GM12878 (cell line): ENCODE measurements around the gene ARHGAP15. TPM values are rescaled to one million over a fixed set of nuclear protein-coding genes. Genes with fewer than 3 reads are reported as not detected.

Experiments
- ATAC-seq: fragments of 200-7000 bp; cut with Tn5 transposase; 3 replicates; pipeline ENCODE4 v1.9.1; 2020; ENCODE audit warnings: mild to moderate bottlenecking, moderate library complexity
- BruUV-seq: library from RNA; stranded (reverse); fragments of 400-500 nt; replicated peaks from 2 replicates; lab custom pipeline; 2021; lab: Mats Ljungman, UMichigan
- CTCF ChIA-PET: fragments of 300-600 bp; sonication (Branson Sonifier 250); formaldehyde crosslinking; extraction: SDS; loops from one replicate; lab custom pipeline; 2021; ENCODE audit warnings: inconsistent platforms; lab: Yijun Ruan, JAX
- POLR2A ChIA-PET: fragments of 350-600 bp; formaldehyde crosslinking; extraction: SDS; loops from one replicate; lab custom pipeline; 2021; ENCODE audit warnings: inconsistent platforms; lab: Charles Lee
- RAD21 ChIA-PET: fragments of 300-600 bp; sonication (Branson Sonifier 250); formaldehyde crosslinking; loops from one replicate; lab custom pipeline; 2023; ENCODE audit warnings: antibody characterized with exemption; ENCODE audit not compliant: unreplicated experiment; lab: Charles Lee
- SMC1A ChIA-PET: fragments of 300-600 bp; sonication (Branson Sonifier 250); formaldehyde crosslinking; loops from one replicate; lab custom pipeline; 2023; ENCODE audit not compliant: unreplicated experiment, uncharacterized antibody; lab: Charles Lee
- DNase-seq: peaks from one replicate; pipeline ENCODE4 v3.0.0-alpha.2; 2011; ENCODE audit warnings: low read depth, low spot score
- FAIRE-seq: peaks from 3 replicates; lab custom pipeline; 2011; peaks lifted over from hg19 to GRCh38; lab: Jason Lieb, UNC
- H2AFZ ChIP-seq: 2 replicates; pipeline ENCODE4 v1.6.0; 2011; ENCODE audit warnings: low read depth, low read length, control low read depth; ENCODE audit not compliant: control insufficient read depth
- H3K27ac ChIP-seq: 2 replicates; pipeline ENCODE4 v1.5.1; 2011; ENCODE audit warnings: control low read depth; ENCODE audit not compliant: control insufficient read depth, insufficient read depth
- H3K27me3 ChIP-seq, 2 experiments: replicated peaks in 1 of 2; 2 replicates each; pipeline versions ENCODE4 v1.6.0 to v1.6.1; 2011; ENCODE audit warnings: low read length in 1 of 2; ENCODE audit not compliant: control insufficient read depth in 2 of 2, insufficient read depth in 2 of 2
- H3K36me3 ChIP-seq, 2 experiments: 2 replicates each; pipeline ENCODE4 v1.5.1; 2011; ENCODE audit warnings: low read length in 1 of 2; ENCODE audit not compliant: control insufficient read depth in 2 of 2, insufficient read depth in 2 of 2
- H3K4me1 ChIP-seq: 2 replicates; pipeline ENCODE4 v1.6.1; 2011; ENCODE audit warnings: mild to moderate bottlenecking, low read length, moderate library complexity, mixed read lengths; ENCODE audit not compliant: control insufficient read depth, insufficient read depth
- H3K4me2 ChIP-seq: 2 replicates; pipeline ENCODE4 v1.6.0; 2011; ENCODE audit warnings: control low read depth; ENCODE audit not compliant: control insufficient read depth, insufficient read depth
- H3K4me3 ChIP-seq: fragments of 200-600 bp; sonication (generic); 2 replicates; pipeline ENCODE4 v1.5.1; 2016
- H3K79me2 ChIP-seq: 2 replicates; pipeline ENCODE4 v1.6.0; 2011; ENCODE audit warnings: low read length; ENCODE audit not compliant: control insufficient read depth, insufficient read depth
- H3K9ac ChIP-seq: 2 replicates; pipeline ENCODE4 v1.8.0; 2011; ENCODE audit warnings: low read length, control low read depth, mixed read lengths; ENCODE audit not compliant: control insufficient read depth, insufficient read depth
- H3K9me3 ChIP-seq: replicated peaks from 3 replicates; pipeline ENCODE4 v1.5.1; 2011; ENCODE audit warnings: mild to moderate bottlenecking, low read length; ENCODE audit not compliant: control insufficient read depth, insufficient read depth
- H4K20me1 ChIP-seq: 2 replicates; pipeline ENCODE4 v1.6.0; 2011; ENCODE audit not compliant: control insufficient read depth, insufficient read depth
- BACH1 ChIP-seq: fragments of 450-650 bp; IDR thresholded peaks from 2 replicates; pipeline ENCODE4 v1.6.1; 2017; ENCODE audit warnings: mild to moderate bottlenecking, borderline replicate concordance
- CHD2 ChIP-seq: IDR thresholded peaks from 2 replicates; pipeline ENCODE4 v1.6.1; 2011; ENCODE audit warnings: low read depth, low read length, improper control_type of control experiment, borderline replicate concordance
- CHD4 ChIP-seq: fragments of 200-600 bp; sonication (generic); IDR thresholded peaks from 2 replicates; pipeline ENCODE4 v1.6.1; 2016; ENCODE audit warnings: mild to moderate bottlenecking
- EED ChIP-seq: sonication (generic); IDR thresholded peaks from 2 replicates; pipeline ENCODE4 v1.6.1; 2016; ENCODE audit warnings: antibody characterized with exemption, low read depth
- ETV6 ChIP-seq, 2 experiments: fragments of 450-650 bp in 1 of 2; IDR thresholded peaks in 1 of 2; conservative IDR thresholded peaks in 1 of 2; 2 replicates each; pipeline ENCODE4 v1.6.1; 2014; ENCODE audit warnings: antibody characterized with exemption in 1 of 2, borderline replicate concordance in 1 of 2, low read depth in 1 of 2, mild to moderate bottlenecking in 1 of 2, moderate library complexity in 1 of 2
- EZH2 ChIP-seq: IDR thresholded peaks from 2 replicates; pipeline ENCODE4 v1.6.1; 2012; ENCODE audit warnings: low read depth, mild to moderate bottlenecking, control low read depth, inconsistent platforms, low read length, borderline replicate concordance; ENCODE audit not compliant: control insufficient read depth
- KDM1A ChIP-seq: fragments of 200-600 bp; sonication (generic); IDR thresholded peaks from 2 replicates; pipeline ENCODE4 v1.6.1; 2016; ENCODE audit warnings: borderline replicate concordance
- MLLT1 ChIP-seq: fragments of 450-650 bp; IDR thresholded peaks from 2 replicates; pipeline ENCODE4 v1.6.1; 2016; ENCODE audit warnings: mild to moderate bottlenecking
- PML ChIP-seq: IDR thresholded peaks from 2 replicates; pipeline ENCODE4 v1.6.1; 2012; ENCODE audit warnings: low read length, inconsistent platforms
- RAD51 ChIP-seq: fragments of 450-650 bp; IDR thresholded peaks from 2 replicates; pipeline ENCODE4 v1.6.1; 2016; ENCODE audit warnings: moderate library complexity, mild to moderate bottlenecking, inconsistent platforms
- SP1 ChIP-seq: IDR thresholded peaks from one replicate; pipeline ENCODE4 v1.6.1; 2011; ENCODE audit warnings: low read depth, low read length
- SRF ChIP-seq, 2 experiments: IDR thresholded peaks; 2 replicates each; pipeline ENCODE4 v1.6.1; 2011; ENCODE audit warnings: low read depth in 2 of 2, low read length in 2 of 2, mild to moderate bottlenecking in 1 of 2, moderate library complexity in 1 of 2
- YBX1 ChIP-seq: fragments of 450-650 bp; IDR thresholded peaks from 2 replicates; pipeline ENCODE4 v1.6.1; 2016; ENCODE audit warnings: antibody characterized with exemption
- ZBTB33 ChIP-seq: fragments of 450-650 bp; IDR thresholded peaks from 2 replicates; pipeline ENCODE4 v1.6.1; 2017; ENCODE audit warnings: mild to moderate bottlenecking
- ZSCAN29 ChIP-seq: fragments of 450-650 bp; IDR thresholded peaks from 2 replicates; pipeline ENCODE4 v1.6.1; 2017; ENCODE audit warnings: mild to moderate bottlenecking, moderate library complexity
- WGBS: methylation state at CpG from one replicate; pipeline ENCODE4 v1.1.6; 2016; ENCODE audit warnings: low lambda C conversion rate; ENCODE audit not compliant: insufficient replicate concordance, insufficient coverage; ENCODE audit errors: missing lambda C conversion rate; 5-methylcytosine and 5-hydroxymethylcytosine counted together
- in situ Hi-C: fragments of 300-500 bp; cut with MboI; formaldehyde crosslinking; loops from 9 replicates; pipeline ENCODE4 v1.14.3; 2018; ENCODE audit warnings: mixed read lengths
- intact Hi-C: fragments of 100-400 bp; cut with micrococcal nuclease; formaldehyde crosslinking; loops from one replicate; pipeline ENCODE4 v1.14.2; 2022; ENCODE audit not compliant: unreplicated experiment
- polyA plus RNA-seq, 11 experiments: library from polyadenylated mRNA; depleted of rRNA in 4 of 11; unstranded in 6 of 11; stranded (reverse) in 5 of 11; fragments of >200 nt; fragmentation: Nextera tagmentation in 4 of 11; fragmentation: Illumina TruSeq in 1 of 11; extraction: Ambion mirVana in 4 of 11; extraction: Trizol in 1 of 11; gene quantifications; 1 replicate in 1 of 11; 2 replicates in 10 of 11; pipeline versions ENCODE4 v1.2.1 to v1.2.3, GENCODE V29; 2011 to 2016; ENCODE audit warnings: inconsistent platforms in 2 of 11, missing spikeins in 2 of 11, low read depth in 1 of 11
- total RNA-seq, 4 experiments: library from RNA; depleted of rRNA in 3 of 4; stranded (reverse); fragments of >200 nt in 3 of 4; fragmentation: Illumina TruSeq in 1 of 4; extraction: Trizol in 1 of 4; gene quantifications; 2 replicates each; pipeline versions ENCODE4 v1.2.1 to v1.2.3, GENCODE V29; 2013 to 2021
- TF ChIP-seq, protein P1 (sequence below): IDR thresholded peaks from 2 replicates; pipeline ENCODE4 v1.6.1; 2011; ENCODE audit warnings: borderline replicate concordance, low read depth, mild to moderate bottlenecking, moderate library complexity, mixed read lengths, low read length; ENCODE audit not compliant: insufficient read depth; ENCODE audit errors: extremely low read length
- TF ChIP-seq, protein P2 (sequence below): fragments of 450-650 bp; IDR thresholded peaks from 2 replicates; pipeline ENCODE4 v1.6.1; 2017; ENCODE audit warnings: low read depth, mild to moderate bottlenecking, moderate library complexity

The ARHGAP15 gene
- total and polyA plus RNA-seq, 10 of the 15 experiments (the other 5 are each of a cell fraction or from before 2014, with no cell fraction given) = 38.0 to 92.6 (median 66.7) TPM

DNA sequence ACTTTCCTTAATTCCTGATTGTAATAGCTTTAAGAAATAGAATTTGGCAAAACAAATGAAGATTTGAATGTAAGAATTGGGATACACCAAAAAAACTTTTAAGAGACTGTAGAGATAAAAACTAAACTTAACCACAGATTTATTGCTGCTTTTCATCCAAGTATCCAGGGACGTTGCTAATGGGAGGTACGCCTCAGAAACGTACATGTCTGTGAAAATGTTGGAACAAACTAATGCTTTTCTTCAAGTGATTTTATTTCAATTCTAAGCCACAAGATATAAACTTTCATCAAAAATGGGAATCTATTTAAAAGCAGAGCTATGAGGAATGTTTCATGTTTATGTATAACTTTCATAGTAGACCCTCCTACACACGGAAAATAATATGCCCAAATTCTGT, 66.3 kb downstream of the ARHGAP15 start:
- no peak overlapping the region for H3K27ac ChIP-seq
- H3K4me2 ChIP-seq = no peak overlapping the region
- no peak overlapping the region for H3K4me3 ChIP-seq
- H3K79me2 ChIP-seq = no peaks in the 10 kb centered on the region
- H2AFZ ChIP-seq = no peak overlapping the region
- DNase-seq (no peak), ATAC-seq (no peak), FAIRE-seq (no peak)
- 95% methylated on average over 4 of the region's 4 CpGs for WGBS
- POLR2A ChIA-PET = no interaction called here
- no peak overlapping the region for H3K9ac ChIP-seq
- no peaks in the 10 kb centered on the region for H3K27me3 ChIP-seq
- intact Hi-C loops = no loop called here
- TF ChIP-seq KDM1A = no peak
- no peak for TF ChIP-seq SP1
- TF ChIP-seq YBX1 = no peak
- TF ChIP-seq ZSCAN29 = no peak
- TF ChIP-seq, protein P1, sequence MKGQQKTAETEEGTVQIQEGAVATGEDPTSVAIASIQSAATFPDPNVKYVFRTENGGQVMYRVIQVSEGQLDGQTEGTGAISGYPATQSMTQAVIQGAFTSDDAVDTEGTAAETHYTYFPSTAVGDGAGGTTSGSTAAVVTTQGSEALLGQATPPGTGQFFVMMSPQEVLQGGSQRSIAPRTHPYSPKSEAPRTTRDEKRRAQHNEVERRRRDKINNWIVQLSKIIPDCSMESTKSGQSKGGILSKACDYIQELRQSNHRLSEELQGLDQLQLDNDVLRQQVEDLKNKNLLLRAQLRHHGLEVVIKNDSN = no peak
- TF ChIP-seq CHD2 = no peak
- TF ChIP-seq, protein P2, sequence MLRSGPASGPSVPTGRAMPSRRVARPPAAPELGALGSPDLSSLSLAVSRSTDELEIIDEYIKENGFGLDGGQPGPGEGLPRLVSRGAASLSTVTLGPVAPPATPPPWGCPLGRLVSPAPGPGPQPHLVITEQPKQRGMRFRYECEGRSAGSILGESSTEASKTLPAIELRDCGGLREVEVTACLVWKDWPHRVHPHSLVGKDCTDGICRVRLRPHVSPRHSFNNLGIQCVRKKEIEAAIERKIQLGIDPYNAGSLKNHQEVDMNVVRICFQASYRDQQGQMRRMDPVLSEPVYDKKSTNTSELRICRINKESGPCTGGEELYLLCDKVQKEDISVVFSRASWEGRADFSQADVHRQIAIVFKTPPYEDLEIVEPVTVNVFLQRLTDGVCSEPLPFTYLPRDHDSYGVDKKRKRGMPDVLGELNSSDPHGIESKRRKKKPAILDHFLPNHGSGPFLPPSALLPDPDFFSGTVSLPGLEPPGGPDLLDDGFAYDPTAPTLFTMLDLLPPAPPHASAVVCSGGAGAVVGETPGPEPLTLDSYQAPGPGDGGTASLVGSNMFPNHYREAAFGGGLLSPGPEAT = no peak
- no peak for TF ChIP-seq MLLT1
- TF ChIP-seq BACH1 = no peak
- TF ChIP-seq SRF (IDR thresholded peaks at IDR 0.05; ENCODE audit: low read depth in 2 of 2, low read length in 2 of 2) = no peak
- TF ChIP-seq ZBTB33 = no peak
- TF ChIP-seq CHD4 = no peak
- TF ChIP-seq RAD51 = no peak
- no peak for TF ChIP-seq EED
- no peak for TF ChIP-seq EZH2
- no peak for TF ChIP-seq ETV6 (conservative IDR thresholded peaks at IDR 0.05 in 1 of 2, IDR thresholded peaks at IDR 0.05 in 1 of 2; ENCODE audit: borderline replicate concordance in 1 of 2, low read depth in 1 of 2)
- TF ChIP-seq PML = no peak
- in situ Hi-C loops = no loop called here
- SMC1A ChIA-PET = interaction anchor here (1.2 kb wide), 3 partner anchors 11 to 83 kb away, joined by 3 to 4 read pairs (median 4); no protein-coding TSS in a partner anchor
- BruUV-seq = no TSS peak
- H3K36me3 ChIP-seq = peaks cover 0 to 1% of the 10 kb centered on the region in 2 experiments; a peak in 3 of 4 replicates
- H4K20me1 ChIP-seq = no peaks in the 10 kb centered on the region
- RAD21 ChIA-PET = no interaction called here
- H3K9me3 ChIP-seq = no peaks in the 10 kb centered on the region
- CTCF ChIA-PET = interaction anchor here (1.1 to 3.3 kb wide), 5 partner anchors 8 to 89 kb away, joined by 3 to 10 read pairs (median 3); no protein-coding TSS in a partner anchor
- H3K4me1 ChIP-seq = no peaks in the 10 kb centered on the region
